HEK293 (cell line): ENCODE results near the gene AGGF1.

Source experiments
- CTCF ChIA-PET: fragments of 350-600 bp; formaldehyde crosslinking; extraction: SDS; loops from one replicate; lab custom pipeline; 2021; ENCODE audit warnings: antibody characterized with exemption; lab: Yijun Ruan, JAX
- POLR2A ChIA-PET: fragments of 300-600 bp; formaldehyde crosslinking; extraction: SDS; loops from one replicate; lab custom pipeline; 2020; ENCODE audit warnings: antibody characterized with exemption, inconsistent platforms; lab: Yijun Ruan, JAX
- H3K27ac ChIP-seq: fragments of 200-500 bp; sonication (Bioruptor generic); 2 replicates; pipeline ENCODE4 v1.5.1; 2014; ENCODE audit warnings: low read depth, low read length, control low read depth, inconsistent platforms; ENCODE audit errors: extremely low read depth
- H3K36me3 ChIP-seq, 2 experiments: fragments of 200-500 bp in 1 of 2; sonication (Bioruptor generic) in 1 of 2; 1 replicate in 1 of 2; 2 replicates in 1 of 2; pipeline ENCODE4 v1.5.1; 2014 to 2017; ENCODE audit warnings: inconsistent platforms in 2 of 2, low read length in 2 of 2; ENCODE audit not compliant: control insufficient read depth in 2 of 2, insufficient read depth in 1 of 2
- H3K4me1 ChIP-seq: fragments of 200-500 bp; sonication (Bioruptor generic); 2 replicates; pipeline ENCODE4 v1.5.1; 2014; ENCODE audit warnings: mild to moderate bottlenecking, low read length, inconsistent platforms; ENCODE audit not compliant: control insufficient read depth, insufficient read depth
- H3K4me3 ChIP-seq: 2 replicates; pipeline ENCODE4 v1.5.1; 2011; ENCODE audit warnings: low read depth, mild to moderate bottlenecking, control low read depth, low read length, moderate library complexity
- H3K9me3 ChIP-seq: fragments of 200-500 bp; sonication (Bioruptor generic); 2 replicates; pipeline ENCODE4 v1.5.1; 2014; ENCODE audit warnings: low read depth, low read length, inconsistent platforms; ENCODE audit not compliant: control insufficient read depth, insufficient read depth
- EGR2 ChIP-seq: fragments of 450-650 bp; formaldehyde crosslinking; IDR thresholded peaks from 2 replicates; pipeline ENCODE4 v1.5.1; 2016; ENCODE audit warnings: low read depth, missing biosample characterization, missing genetic modification characterization
- GLI2 ChIP-seq: fragments of 450-650 bp; formaldehyde crosslinking; IDR thresholded peaks from 2 replicates; pipeline ENCODE4; 2017; ENCODE audit warnings: missing biosample characterization, missing genetic modification characterization, low read depth, borderline replicate concordance
- IKZF3 ChIP-seq: fragments of 450-650 bp; IDR thresholded peaks from 2 replicates; pipeline ENCODE4 v1.5.0; 2018; ENCODE audit warnings: missing biosample characterization, mild to moderate bottlenecking, missing genetic modification characterization, moderate library complexity
- SETDB1 ChIP-seq: IDR thresholded peaks from one replicate; pipeline ENCODE4 v1.6.1; 2017; ENCODE audit warnings: mild to moderate bottlenecking, low read length, moderate library complexity, mixed read lengths; ENCODE audit not compliant: insufficient read length
- TRIM28 ChIP-seq: IDR thresholded peaks from 2 replicates; pipeline ENCODE4 v1.6.1; 2011; ENCODE audit warnings: low read length, control low read depth, borderline replicate concordance
- ZFP41 ChIP-seq: fragments of 450-650 bp; formaldehyde crosslinking; IDR thresholded peaks from 2 replicates; pipeline ENCODE4 v1.5.1; 2016; ENCODE audit warnings: missing biosample characterization, missing genetic modification characterization, borderline replicate concordance
- ZFP69B ChIP-seq: fragments of 450-650 bp; formaldehyde crosslinking; IDR thresholded peaks from 2 replicates; pipeline ENCODE4 v1.5.1; 2016; ENCODE audit warnings: missing biosample characterization, missing genetic modification characterization
- ZNF146 ChIP-seq: fragments of 450-650 bp; formaldehyde crosslinking; IDR thresholded peaks from 2 replicates; pipeline ENCODE4 v1.5.1; 2016; ENCODE audit warnings: missing biosample characterization, missing genetic modification characterization
- ZNF23 ChIP-seq: fragments of 450-650 bp; formaldehyde crosslinking; IDR thresholded peaks from 2 replicates; pipeline ENCODE4 v1.5.1; 2016; ENCODE audit warnings: missing biosample characterization, missing genetic modification characterization, borderline replicate concordance
- ZNF292 ChIP-seq: fragments of 450-650 bp; formaldehyde crosslinking; IDR thresholded peaks from 2 replicates; pipeline ENCODE4 v1.5.1; 2016; ENCODE audit warnings: low read depth, missing biosample characterization, missing genetic modification characterization, borderline replicate concordance
- ZNF311 ChIP-seq: fragments of 450-650 bp; formaldehyde crosslinking; IDR thresholded peaks from 2 replicates; pipeline ENCODE4 v1.5.1; 2017; ENCODE audit warnings: missing biosample characterization, missing genetic modification characterization, borderline replicate concordance
- ZNF350 ChIP-seq: fragments of 450-650 bp; formaldehyde crosslinking; IDR thresholded peaks from 2 replicates; pipeline ENCODE4 v1.5.0; 2017; ENCODE audit warnings: missing biosample characterization, mild to moderate bottlenecking, missing genetic modification characterization
- ZNF549 ChIP-seq: fragments of 450-650 bp; IDR thresholded peaks from 2 replicates; pipeline ENCODE4 v1.5.1; 2018; ENCODE audit warnings: missing biosample characterization, missing genetic modification characterization, mild to moderate bottlenecking, inconsistent platforms, moderate library complexity
- ZNF701 ChIP-seq: fragments of 450-650 bp; formaldehyde crosslinking; IDR thresholded peaks from 2 replicates; pipeline ENCODE4 v1.5.1; 2016; ENCODE audit warnings: missing biosample characterization, missing genetic modification characterization
- ZNF776 ChIP-seq: fragments of 450-650 bp; formaldehyde crosslinking; IDR thresholded peaks from 2 replicates; pipeline ENCODE4 v1.5.0; 2017; ENCODE audit warnings: missing biosample characterization, missing genetic modification characterization, borderline replicate concordance
- ZXDB ChIP-seq: fragments of 450-650 bp; formaldehyde crosslinking; IDR thresholded peaks from 2 replicates; pipeline ENCODE4 v1.5.1; 2016; ENCODE audit warnings: missing biosample characterization, missing genetic modification characterization
- TF ChIP-seq, protein P1 (sequence below): fragments of 450-650 bp; formaldehyde crosslinking; IDR thresholded peaks from 2 replicates; pipeline ENCODE4 v1.5.1; 2017; ENCODE audit warnings: missing biosample characterization, missing genetic modification characterization
- TF ChIP-seq, protein P2 (sequence below): fragments of 450-650 bp; formaldehyde crosslinking; IDR thresholded peaks from 2 replicates; pipeline ENCODE4 v1.5.1; 2016; ENCODE audit warnings: missing biosample characterization, missing genetic modification characterization
- TF ChIP-seq, protein P3 (sequence below): fragments of 450-650 bp; formaldehyde crosslinking; IDR thresholded peaks from 2 replicates; pipeline ENCODE4 v1.5.1; 2016; ENCODE audit warnings: missing biosample characterization, missing genetic modification characterization
- TF ChIP-seq, protein P4 (sequence below): fragments of 450-650 bp; formaldehyde crosslinking; IDR thresholded peaks from 2 replicates; pipeline ENCODE4 v1.5.1; 2016; ENCODE audit warnings: missing biosample characterization, missing genetic modification characterization

The AGGF1 gene

DNA sequence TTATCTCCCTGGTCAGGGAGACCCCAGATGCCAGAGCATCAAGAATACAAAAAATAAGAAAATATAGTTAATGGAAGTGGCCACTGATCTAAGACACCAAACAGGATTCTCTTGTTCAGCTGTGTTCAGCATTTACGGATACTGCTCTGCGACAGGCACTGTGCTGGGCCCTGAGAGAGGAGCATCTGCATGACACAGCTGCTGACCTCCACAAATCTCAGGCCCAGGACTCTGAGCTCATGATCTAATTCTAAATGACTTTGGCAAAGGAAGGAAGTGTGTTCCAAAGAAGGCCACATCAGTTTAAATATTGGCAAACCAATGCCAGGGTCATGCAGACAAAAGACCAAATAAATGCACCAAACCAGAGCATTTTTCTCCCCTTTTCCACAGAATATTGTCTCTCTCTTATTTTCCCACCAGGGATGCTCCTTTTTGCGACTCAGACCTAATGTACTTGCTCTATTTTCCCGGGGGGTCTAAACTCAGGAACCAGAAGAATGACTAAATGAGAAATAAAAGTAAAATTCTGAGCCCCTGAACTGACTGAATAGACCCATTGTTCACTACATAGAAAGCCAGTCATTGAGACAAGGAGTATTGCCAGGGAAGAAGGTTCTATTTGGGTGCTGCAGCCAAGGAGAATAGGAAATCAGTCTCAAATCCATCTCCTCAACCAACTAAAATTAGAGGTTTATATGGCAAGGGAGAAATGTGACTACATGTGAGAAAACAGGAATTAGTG, 1.4 kb upstream of the AGGF1 start:
- Histone ChIP-seq H3K27ac (no peak overlapping the region), H3K9me3 (no peaks in the 10 kb centered on the region), H3K4me3 (no peak overlapping the region), H3K36me3 (no peaks in the 10 kb centered on the region), H3K4me1 (no peaks in the 10 kb centered on the region)
- ChIA-PET POLR2A (no interaction called here), CTCF (no interaction called here)
- TF ChIP-seq, protein P1, sequence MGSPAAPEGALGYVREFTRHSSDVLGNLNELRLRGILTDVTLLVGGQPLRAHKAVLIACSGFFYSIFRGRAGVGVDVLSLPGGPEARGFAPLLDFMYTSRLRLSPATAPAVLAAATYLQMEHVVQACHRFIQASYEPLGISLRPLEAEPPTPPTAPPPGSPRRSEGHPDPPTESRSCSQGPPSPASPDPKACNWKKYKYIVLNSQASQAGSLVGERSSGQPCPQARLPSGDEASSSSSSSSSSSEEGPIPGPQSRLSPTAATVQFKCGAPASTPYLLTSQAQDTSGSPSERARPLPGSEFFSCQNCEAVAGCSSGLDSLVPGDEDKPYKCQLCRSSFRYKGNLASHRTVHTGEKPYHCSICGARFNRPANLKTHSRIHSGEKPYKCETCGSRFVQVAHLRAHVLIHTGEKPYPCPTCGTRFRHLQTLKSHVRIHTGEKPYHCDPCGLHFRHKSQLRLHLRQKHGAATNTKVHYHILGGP (tag by site-specific recombination): no peak
- TF ChIP-seq, protein P2, sequence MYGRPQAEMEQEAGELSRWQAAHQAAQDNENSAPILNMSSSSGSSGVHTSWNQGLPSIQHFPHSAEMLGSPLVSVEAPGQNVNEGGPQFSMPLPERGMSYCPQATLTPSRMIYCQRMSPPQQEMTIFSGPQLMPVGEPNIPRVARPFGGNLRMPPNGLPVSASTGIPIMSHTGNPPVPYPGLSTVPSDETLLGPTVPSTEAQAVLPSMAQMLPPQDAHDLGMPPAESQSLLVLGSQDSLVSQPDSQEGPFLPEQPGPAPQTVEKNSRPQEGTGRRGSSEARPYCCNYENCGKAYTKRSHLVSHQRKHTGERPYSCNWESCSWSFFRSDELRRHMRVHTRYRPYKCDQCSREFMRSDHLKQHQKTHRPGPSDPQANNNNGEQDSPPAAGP (tag by site-specific recombination): no peak
- TF ChIP-seq ZFP69B (tag by site-specific recombination) (no peak), ZNF23 (tag by site-specific recombination) (no peak), TRIM28 (no peak), ZNF292 (no peak), GLI2 (tag by site-specific recombination) (no peak), EGR2 (tag by site-specific recombination) (no peak), ZNF350 (no peak), ZNF146 (no peak), ZNF701 (tag by site-specific recombination) (no peak), IKZF3 (no peak), ZFP41 (no peak), ZNF549 (tag by site-specific recombination) (no peak), ZNF311 (no peak), ZNF776 (no peak)
- TF ChIP-seq, protein P3, sequence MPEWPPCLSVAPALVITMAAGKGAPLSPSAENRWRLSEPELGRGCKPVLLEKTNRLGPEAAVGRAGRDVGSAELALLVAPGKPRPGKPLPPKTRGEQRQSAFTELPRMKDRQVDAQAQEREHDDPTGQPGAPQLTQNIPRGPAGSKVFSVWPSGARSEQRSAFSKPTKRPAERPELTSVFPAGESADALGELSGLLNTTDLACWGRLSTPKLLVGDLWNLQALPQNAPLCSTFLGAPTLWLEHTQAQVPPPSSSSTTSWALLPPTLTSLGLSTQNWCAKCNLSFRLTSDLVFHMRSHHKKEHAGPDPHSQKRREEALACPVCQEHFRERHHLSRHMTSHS (tag by site-specific recombination): no peak
- TF ChIP-seq, protein P4, sequence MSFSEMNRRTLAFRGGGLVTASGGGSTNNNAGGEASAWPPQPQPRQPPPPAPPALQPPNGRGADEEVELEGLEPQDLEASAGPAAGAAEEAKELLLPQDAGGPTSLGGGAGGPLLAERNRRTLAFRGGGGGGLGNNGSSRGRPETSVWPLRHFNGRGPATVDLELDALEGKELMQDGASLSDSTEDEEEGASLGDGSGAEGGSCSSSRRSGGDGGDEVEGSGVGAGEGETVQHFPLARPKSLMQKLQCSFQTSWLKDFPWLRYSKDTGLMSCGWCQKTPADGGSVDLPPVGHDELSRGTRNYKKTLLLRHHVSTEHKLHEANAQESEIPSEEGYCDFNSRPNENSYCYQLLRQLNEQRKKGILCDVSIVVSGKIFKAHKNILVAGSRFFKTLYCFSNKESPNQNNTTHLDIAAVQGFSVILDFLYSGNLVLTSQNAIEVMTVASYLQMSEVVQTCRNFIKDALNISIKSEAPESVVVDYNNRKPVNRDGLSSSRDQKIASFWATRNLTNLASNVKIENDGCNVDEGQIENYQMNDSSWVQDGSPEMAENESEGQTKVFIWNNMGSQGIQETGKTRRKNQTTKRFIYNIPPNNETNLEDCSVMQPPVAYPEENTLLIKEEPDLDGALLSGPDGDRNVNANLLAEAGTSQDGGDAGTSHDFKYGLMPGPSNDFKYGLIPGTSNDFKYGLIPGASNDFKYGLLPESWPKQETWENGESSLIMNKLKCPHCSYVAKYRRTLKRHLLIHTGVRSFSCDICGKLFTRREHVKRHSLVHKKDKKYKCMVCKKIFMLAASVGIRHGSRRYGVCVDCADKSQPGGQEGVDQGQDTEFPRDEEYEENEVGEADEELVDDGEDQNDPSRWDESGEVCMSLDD (tag by site-specific recombination): no peak

DNA sequence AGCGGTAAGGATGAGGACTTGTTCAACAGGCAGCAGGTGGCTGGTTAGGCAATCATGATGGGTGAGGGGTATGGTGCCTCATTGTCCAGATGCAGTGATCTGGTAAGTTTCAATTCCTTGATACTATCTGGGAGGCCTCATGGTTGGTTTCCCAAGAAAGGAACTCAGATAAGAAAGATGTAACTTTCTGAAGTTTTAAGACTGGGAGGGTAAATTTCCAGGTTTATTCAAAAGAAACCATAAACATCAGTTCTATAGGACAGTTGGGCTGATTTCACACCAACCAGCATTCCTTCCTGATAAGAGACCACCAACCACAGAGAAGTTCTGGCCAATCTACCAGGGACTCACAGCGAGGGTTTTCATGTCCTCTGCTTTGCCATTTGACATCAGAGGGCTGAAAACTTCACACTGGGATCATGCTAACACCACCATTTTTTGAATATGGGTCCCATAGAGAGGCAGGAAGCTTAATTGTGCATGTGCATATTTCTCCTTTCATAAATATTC, 773 bp upstream of the AGGF1 start:
- Histone ChIP-seq H3K4me1 (no peaks in the 10 kb centered on the region), H3K36me3 (peaks cover under 1 to 3% of the 10 kb centered on the region in 2 experiments; a peak in 1 of 3 replicates), H3K4me3 (no peak overlapping the region), H3K9me3 (no peaks in the 10 kb centered on the region), H3K27ac (no peak overlapping the region)
- TF ChIP-seq ZXDB (tag by site-specific recombination) (no peak), SETDB1 (peak; percentile 91)
- CTCF ChIA-PET: interaction anchor here (0.6 to 1.9 kb wide), 3 partner anchors 13 to 434 kb away, joined by 3 to 5 read pairs (median 4); no protein-coding TSS in a partner anchor
- POLR2A ChIA-PET: interaction anchor here (0.6 to 1.2 kb wide), 7 partner anchors 15 to 325 kb away, joined by 3 to 5 read pairs (median 3); no protein-coding TSS in a partner anchor
